GM12864 (cell line): ENCODE measurements around the gene NAXE.

Source experiments
- DNase-seq: peaks from one replicate; pipeline ENCODE4 v3.0.0-alpha.2; 2011; ENCODE audit warnings: low read depth
- H3K4me3 ChIP-seq: 2 replicates; pipeline ENCODE4 v1.5.1; 2011; ENCODE audit warnings: mild to moderate bottlenecking, low read depth, low read length, control low read depth
- CTCF ChIP-seq: IDR thresholded peaks from 2 replicates; pipeline ENCODE4 v1.5.1; 2011; ENCODE audit warnings: low read depth, mild to moderate bottlenecking, moderate library complexity, low read length, control low read depth, inconsistent platforms; ENCODE audit errors: missing control alignments

NAXE gene

DNA sequence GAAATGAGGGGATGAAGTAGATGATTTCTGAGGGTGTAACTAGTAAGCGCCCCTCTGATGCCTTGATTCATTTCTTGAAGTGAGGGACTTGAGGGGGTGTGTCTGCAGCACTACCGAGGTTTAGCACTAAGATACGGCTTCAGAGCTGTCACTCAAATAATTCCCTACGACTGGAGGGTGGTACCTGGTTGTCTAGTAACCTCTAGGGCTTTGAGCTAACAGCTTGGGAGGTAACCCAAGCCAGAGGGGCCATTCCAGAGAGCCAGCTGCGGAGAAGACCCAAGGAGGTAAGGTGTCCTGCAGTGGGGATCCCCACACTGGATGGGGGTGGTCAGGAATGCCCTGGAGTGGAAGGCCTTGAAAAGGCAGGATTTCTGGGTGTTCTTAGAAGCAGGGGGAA lies 12.1 kb upstream of the NAXE start, which contains the start of gene TTC24:
Gene TTC24 (plus strand): TSS at position 252 of the 400 bp plus-strand sequence. CDS start 1,642 bp downstream, outside the sequence.
- no peak for TF ChIP-seq CTCF
- no peak within 1 kb of the TSS for H3K4me3 ChIP-seq
- DNase-seq = no peak

GRCh38 chr1:156581661-156582387 lies 9.8 kb upstream of the NAXE start:
- no peak for TF ChIP-seq CTCF
- DNase-seq = no peak
- peak overlapping the region; percentile 25 for H3K4me3 ChIP-seq

DNA sequence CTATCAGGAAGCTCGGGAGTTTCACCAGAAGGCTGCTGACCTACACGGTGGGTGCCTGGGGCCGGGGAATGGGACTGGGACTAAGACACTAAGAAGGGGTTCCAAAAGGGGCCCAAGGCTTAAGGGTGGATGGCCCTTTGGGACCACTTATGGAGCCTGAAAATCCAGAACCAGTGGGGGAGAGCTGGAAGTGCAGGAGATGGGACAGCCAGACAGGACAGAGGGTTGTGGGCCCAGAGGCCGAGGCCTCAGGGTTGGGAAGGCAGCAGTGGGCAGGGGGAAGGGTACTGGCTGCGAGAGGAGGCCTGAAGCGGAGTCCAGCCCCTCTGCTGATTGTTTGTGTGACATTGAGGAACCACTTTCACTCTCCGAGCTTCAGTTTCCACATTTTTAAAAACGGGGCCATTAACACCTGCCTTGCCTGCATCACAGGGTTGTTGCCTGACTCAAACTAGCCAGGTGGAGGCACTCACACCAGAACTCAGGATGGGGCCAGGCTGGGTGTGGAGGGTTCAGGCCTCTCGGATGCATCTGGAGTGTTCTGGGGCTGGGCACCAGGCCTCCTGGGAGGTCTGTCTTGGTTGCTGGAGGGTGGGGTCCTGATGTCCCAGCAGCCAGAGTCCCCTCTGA lies 9.1 kb upstream of the NAXE start:
- DNase-seq = no peak
- peak; percentile 33 for TF ChIP-seq CTCF
- H3K4me3 ChIP-seq = peak overlapping the region; percentile 25

DNA sequence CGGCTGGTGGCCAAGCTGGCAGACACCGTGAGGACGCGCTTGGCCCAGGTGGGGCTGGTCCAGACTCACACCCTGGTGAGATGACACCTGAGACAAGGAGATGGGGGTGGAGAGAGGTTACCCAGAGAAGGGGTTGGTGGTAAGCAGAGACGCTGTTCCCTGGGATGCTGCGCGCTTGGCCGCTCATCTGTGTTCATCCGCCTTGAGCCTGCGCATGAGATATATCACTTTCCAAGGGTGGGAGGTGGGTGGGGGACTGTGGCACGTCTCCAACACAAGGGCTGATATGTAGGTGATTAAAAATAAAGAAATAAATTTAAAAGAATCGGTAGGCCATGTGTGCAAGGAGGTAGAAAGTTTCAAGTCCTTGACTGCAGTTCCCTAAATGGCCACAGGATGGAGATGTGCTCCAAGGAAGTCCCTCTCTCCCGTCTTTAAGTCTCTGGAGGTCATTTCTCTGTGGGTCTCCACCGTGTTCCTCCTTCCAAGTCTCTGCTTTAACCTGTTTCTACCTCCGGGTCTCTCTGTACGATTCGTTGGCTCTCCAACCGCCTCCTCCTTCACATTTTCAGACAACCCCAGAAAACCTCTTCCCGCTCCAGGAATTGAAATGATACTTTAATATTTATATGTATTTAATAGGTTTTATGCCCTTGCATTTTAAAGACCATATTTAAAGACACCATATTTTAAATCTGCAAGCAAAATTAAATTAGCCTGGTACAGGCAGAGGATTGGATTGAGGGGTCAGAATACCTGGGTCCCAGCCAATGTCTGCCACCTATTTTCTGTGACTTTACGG lies 7.6 kb upstream of the NAXE start:
- TF ChIP-seq CTCF = peak; percentile 96
- no peak overlapping the region for H3K4me3 ChIP-seq
- DNase-seq = peak; percentile 82

GRCh38 chr1:156584813-156585212 lies 6.8 kb upstream of the NAXE start:
- no peak for DNase-seq
- H3K4me3 ChIP-seq = no peak overlapping the region
- TF ChIP-seq CTCF = peak; percentile 62

GRCh38 chr1:156586323-156586722 lies 5.3 kb upstream of the NAXE start:
- H3K4me3 ChIP-seq = no peak overlapping the region
- DNase-seq = no peak
- no peak for TF ChIP-seq CTCF
